ENCODE results near the gene MACROD1.

The MACROD1 gene

GRCh38 chr11:64148226-64148916, 17.5 kb downstream of the MACROD1 start:
- Histone ChIP-seq H3K9me3 (ENCODE audit: control insufficient read depth, low read length) (no peaks in the 10 kb centered on the region), H3K4me3 (ENCODE audit: low read length) (peak overlapping the region; percentile 60)

GRCh38 chr11:64146036-64146955, 19.6 kb downstream of the MACROD1 start:
- H3K9me3 ChIP-seq (ENCODE audit: control insufficient read depth, low read length): no peaks in the 10 kb centered on the region
- peaks cover 6% of the 10 kb centered on the region for H3K4me1 ChIP-seq (ENCODE audit: control insufficient read depth, insufficient read depth, low read length)
- no peaks in the 10 kb centered on the region for H3K27me3 ChIP-seq (replicated peaks; ENCODE audit: control insufficient read depth, insufficient read depth, low read length)
- DNase-seq (ENCODE audit: low read depth): peak; percentile 49
- no peaks in the 10 kb centered on the region for H3K36me3 ChIP-seq (ENCODE audit: control insufficient read depth, insufficient read depth, low read length, severe bottlenecking)
- no peak overlapping the region for H3K9ac ChIP-seq (ENCODE audit: low read length)
- no peak overlapping the region for H3K4me3 ChIP-seq (ENCODE audit: low read length)

More at GRCh38 chr11:64148226-64148916, 17.5 kb downstream of the MACROD1 start:
- DNase-seq (ENCODE audit: low read depth): peak; percentile 90
- H3K9ac ChIP-seq (ENCODE audit: low read length): peak overlapping the region; percentile 49
- no peaks in the 10 kb centered on the region for H3K36me3 ChIP-seq (ENCODE audit: control insufficient read depth, insufficient read depth, low read length, severe bottlenecking)
- H3K4me1 ChIP-seq (ENCODE audit: control insufficient read depth, insufficient read depth, low read length): peaks cover 6% of the 10 kb centered on the region
- H3K27me3 ChIP-seq (replicated peaks; ENCODE audit: control insufficient read depth, insufficient read depth, low read length): no peaks in the 10 kb centered on the region

GRCh38 chr11:64144587-64145472, 21.1 kb downstream of the MACROD1 start:
- DNase-seq (ENCODE audit: low read depth): no peak
- Histone ChIP-seq H3K36me3 (ENCODE audit: control insufficient read depth, insufficient read depth, low read length, severe bottlenecking) (no peaks in the 10 kb centered on the region), H3K27me3 (replicated peaks; ENCODE audit: control insufficient read depth, insufficient read depth, low read length) (no peaks in the 10 kb centered on the region), H3K4me1 (ENCODE audit: control insufficient read depth, insufficient read depth, low read length) (peaks cover 6% of the 10 kb centered on the region), H3K9ac (ENCODE audit: low read length) (no peak overlapping the region), H3K9me3 (ENCODE audit: control insufficient read depth, low read length) (no peaks in the 10 kb centered on the region), H3K4me3 (ENCODE audit: low read length) (no peak overlapping the region)

DNA sequence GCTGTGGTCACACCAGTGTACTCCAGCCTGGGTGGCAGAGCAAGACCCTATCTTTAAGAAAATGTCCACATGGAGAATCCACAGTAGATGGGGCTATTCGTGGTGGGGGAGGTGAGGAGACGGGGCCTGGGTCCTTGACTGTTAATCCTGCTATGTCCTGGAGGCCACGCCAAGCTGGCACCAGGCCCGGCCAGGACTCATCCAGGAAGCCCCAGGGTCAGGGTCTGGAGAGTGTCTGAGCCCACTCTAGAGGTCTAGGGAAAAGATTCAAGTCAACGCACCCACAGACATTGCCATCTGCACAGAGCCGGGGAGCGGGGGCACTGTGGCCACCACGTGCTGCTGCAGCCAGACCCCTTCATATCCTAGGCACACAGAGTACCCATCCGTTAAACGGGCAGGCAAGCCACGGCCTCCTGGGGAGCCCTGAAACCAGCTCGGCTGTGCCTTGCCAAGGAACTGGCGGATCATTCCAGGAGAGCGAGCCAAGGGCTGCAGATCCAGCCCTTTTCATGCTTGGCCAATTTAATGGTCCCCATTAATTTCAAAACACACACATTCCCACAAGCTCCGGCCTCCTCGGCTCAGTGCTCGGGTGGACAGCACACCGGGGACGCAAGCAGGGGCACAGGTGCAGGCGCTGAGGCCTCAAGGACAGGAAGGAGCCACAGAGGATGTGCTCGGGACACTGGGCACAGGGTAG, 24.7 kb downstream of the MACROD1 start:
- Histone ChIP-seq H3K36me3 (ENCODE audit: control insufficient read depth, insufficient read depth, low read length, severe bottlenecking) (no peaks in the 10 kb centered on the region), H3K9ac (ENCODE audit: low read length) (no peak overlapping the region), H3K27me3 (replicated peaks; ENCODE audit: control insufficient read depth, insufficient read depth, low read length) (no peaks in the 10 kb centered on the region), H3K4me3 (ENCODE audit: low read length) (no peak overlapping the region), H3K4me1 (ENCODE audit: control insufficient read depth, insufficient read depth, low read length) (no peaks in the 10 kb centered on the region), H3K9me3 (ENCODE audit: control insufficient read depth, low read length) (no peaks in the 10 kb centered on the region)
- DNase-seq (ENCODE audit: low read depth): no peak

GRCh38 chr11:64140082-64140481, 25.8 kb downstream of the MACROD1 start:
- Histone ChIP-seq H3K36me3 (ENCODE audit: control insufficient read depth, insufficient read depth, low read length, severe bottlenecking) (no peaks in the 10 kb centered on the region), H3K4me1 (ENCODE audit: control insufficient read depth, insufficient read depth, low read length) (no peaks in the 10 kb centered on the region), H3K4me3 (ENCODE audit: low read length) (no peak overlapping the region), H3K9me3 (ENCODE audit: control insufficient read depth, low read length) (no peaks in the 10 kb centered on the region), H3K27me3 (replicated peaks; ENCODE audit: control insufficient read depth, insufficient read depth, low read length) (no peaks in the 10 kb centered on the region), H3K9ac (ENCODE audit: low read length) (no peak overlapping the region)
- DNase-seq (ENCODE audit: low read depth): no peak

DNA sequence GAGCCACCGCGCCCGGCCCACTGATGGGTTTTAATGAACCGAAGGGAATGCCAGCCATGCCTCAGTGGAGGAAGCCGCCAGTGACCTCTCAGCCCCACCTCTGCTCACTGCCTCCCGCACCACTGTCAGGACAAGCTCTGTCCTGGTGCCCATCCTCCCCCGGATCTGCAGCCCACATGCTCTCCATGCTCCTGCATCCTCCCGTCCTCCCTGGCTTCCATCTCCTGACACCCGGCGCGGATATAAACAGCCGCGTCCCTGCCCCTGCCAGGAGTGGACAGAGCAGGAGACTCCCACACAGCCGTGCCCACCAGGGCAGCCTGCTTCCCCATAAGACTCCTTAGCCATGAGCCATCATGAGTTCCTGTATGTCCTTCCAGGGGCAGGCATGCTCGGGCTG, 26.9 kb downstream of the MACROD1 start:
- Histone ChIP-seq H3K27me3 (replicated peaks; ENCODE audit: control insufficient read depth, insufficient read depth, low read length) (peaks cover 3% of the 10 kb centered on the region), H3K4me1 (ENCODE audit: control insufficient read depth, insufficient read depth, low read length) (no peaks in the 10 kb centered on the region), H3K4me3 (ENCODE audit: low read length) (no peak overlapping the region), H3K9ac (ENCODE audit: low read length) (no peak overlapping the region), H3K9me3 (ENCODE audit: control insufficient read depth, low read length) (no peaks in the 10 kb centered on the region), H3K36me3 (ENCODE audit: control insufficient read depth, insufficient read depth, low read length, severe bottlenecking) (no peaks in the 10 kb centered on the region)
- DNase-seq (ENCODE audit: low read depth): no peak

DNA sequence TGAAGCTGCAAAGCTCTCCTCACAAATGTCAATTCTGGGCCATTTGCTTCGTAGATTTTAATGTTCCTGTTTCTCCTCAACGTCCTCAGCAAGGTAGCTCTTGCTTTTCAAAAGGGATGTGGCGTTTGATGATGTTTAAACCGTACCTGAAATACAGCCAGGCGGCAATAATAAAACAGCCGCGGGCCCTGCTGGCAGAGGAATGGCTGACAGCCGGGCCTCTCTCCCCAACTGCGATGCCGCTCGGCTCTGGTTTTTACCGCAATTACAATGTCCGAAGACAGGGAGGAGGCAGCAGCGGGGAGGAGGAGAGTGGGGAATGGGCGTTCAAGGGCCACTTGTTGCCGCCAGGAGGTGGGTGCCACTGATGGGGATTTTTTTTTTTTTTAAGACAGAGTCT, 27.5 kb downstream of the MACROD1 start:
- H3K9ac ChIP-seq (ENCODE audit: low read length): no peak overlapping the region
- no peaks in the 10 kb centered on the region for H3K9me3 ChIP-seq (ENCODE audit: control insufficient read depth, low read length)
- H3K4me3 ChIP-seq (ENCODE audit: low read length): no peak overlapping the region
- H3K36me3 ChIP-seq (ENCODE audit: control insufficient read depth, insufficient read depth, low read length, severe bottlenecking): no peaks in the 10 kb centered on the region
- DNase-seq (ENCODE audit: low read depth): no peak
- peaks cover 7% of the 10 kb centered on the region for H3K27me3 ChIP-seq (replicated peaks; ENCODE audit: control insufficient read depth, insufficient read depth, low read length)
- H3K4me1 ChIP-seq (ENCODE audit: control insufficient read depth, insufficient read depth, low read length): no peaks in the 10 kb centered on the region

DNA sequence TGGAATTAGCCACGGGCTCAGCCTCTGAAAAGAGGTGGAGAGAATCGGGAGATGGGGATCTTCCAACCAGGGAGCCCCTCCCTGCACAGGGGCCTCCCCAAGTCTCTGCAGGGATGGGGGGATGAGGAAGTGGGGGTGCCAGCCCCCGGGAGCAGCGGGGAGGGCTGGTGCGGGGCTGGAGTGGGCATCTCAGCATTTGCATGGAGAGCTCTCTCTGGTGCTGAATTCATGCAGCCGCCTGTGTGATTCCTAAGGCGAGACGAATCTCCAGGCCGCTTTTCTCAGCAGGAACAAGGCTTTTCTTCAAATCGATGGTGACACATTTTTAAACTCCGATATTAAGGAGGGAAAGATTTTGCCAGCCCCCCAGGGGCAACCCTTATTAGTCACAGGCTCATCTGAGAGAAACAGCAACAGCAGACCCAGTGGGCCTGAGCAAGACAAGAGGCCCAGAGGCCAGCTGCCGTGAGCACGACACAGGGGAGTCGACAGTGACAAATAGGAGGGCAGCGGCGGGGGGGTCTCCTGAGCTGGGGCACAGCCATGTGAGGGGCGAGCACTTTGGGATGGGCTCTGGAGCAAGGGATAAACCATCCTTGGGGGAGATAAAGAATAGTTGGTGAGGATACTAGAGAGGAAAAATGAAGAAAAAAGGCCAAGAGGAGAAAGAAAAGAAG, 29.0 kb downstream of the MACROD1 start:
- H3K4me1 ChIP-seq (ENCODE audit: control insufficient read depth, insufficient read depth, low read length): no peaks in the 10 kb centered on the region
- peaks cover 7% of the 10 kb centered on the region for H3K27me3 ChIP-seq (replicated peaks; ENCODE audit: control insufficient read depth, insufficient read depth, low read length)
- no peak for DNase-seq (ENCODE audit: low read depth)

DNA sequence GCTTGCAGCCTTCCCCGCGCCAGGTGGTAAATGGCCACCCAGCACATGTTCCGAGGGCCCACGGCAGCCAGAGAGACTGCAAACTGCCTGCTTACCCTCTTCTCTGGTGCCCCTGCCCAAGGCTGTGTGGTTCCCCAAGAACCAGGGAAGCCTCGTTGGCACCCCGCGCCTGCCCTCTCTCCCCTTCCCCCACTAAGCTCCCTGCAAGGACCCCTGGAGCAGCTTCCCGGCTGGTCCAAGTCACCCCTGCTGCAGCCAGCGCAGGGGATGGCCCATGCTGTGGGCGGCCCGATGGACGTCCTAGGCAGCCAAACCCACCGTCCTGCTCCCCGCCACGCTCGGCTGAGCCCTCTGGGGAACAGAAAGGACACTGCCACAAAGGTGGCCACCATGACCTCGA, 30.2 kb downstream of the MACROD1 start:
- Histone ChIP-seq H3K36me3 (ENCODE audit: control insufficient read depth, insufficient read depth, low read length, severe bottlenecking) (no peaks in the 10 kb centered on the region), H3K4me3 (ENCODE audit: low read length) (no peak overlapping the region), H3K27me3 (replicated peaks; ENCODE audit: control insufficient read depth, insufficient read depth, low read length) (peaks cover 7% of the 10 kb centered on the region), H3K9me3 (ENCODE audit: control insufficient read depth, low read length) (no peaks in the 10 kb centered on the region), H3K4me1 (ENCODE audit: control insufficient read depth, insufficient read depth, low read length) (no peaks in the 10 kb centered on the region), H3K9ac (ENCODE audit: low read length) (no peak overlapping the region)
- no peak for DNase-seq (ENCODE audit: low read depth)

More for the DNA sequence above, 29.0 kb downstream of the MACROD1 start:
- Histone ChIP-seq H3K9me3 (ENCODE audit: control insufficient read depth, low read length) (no peaks in the 10 kb centered on the region), H3K9ac (ENCODE audit: low read length) (no peak overlapping the region), H3K4me3 (ENCODE audit: low read length) (no peak overlapping the region), H3K36me3 (ENCODE audit: control insufficient read depth, insufficient read depth, low read length, severe bottlenecking) (no peaks in the 10 kb centered on the region)

DNA sequence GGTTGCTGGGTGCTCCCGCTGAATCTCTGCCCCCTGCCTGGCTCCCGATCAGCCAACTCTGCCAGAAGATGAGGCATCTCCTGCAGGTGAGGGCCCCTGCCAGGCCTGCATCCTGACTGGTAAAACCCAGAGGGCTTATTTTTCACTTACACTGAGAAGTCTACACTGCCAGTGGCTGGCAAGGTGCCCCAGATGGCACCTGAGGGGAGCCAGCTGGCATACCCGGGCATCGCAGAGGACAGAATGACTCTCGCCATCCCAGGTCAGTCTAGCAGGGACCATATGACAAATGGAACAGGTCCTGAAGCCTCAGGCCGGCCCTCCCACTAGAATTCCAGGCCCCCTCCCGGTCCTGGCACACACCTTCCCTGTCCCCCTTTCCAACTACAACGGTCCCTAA, 30.9 kb downstream of the MACROD1 start:
- no peaks in the 10 kb centered on the region for H3K36me3 ChIP-seq (ENCODE audit: control insufficient read depth, insufficient read depth, low read length, severe bottlenecking)
- no peak for DNase-seq (ENCODE audit: low read depth)
- no peaks in the 10 kb centered on the region for H3K4me1 ChIP-seq (ENCODE audit: control insufficient read depth, insufficient read depth, low read length)
- H3K9ac ChIP-seq (ENCODE audit: low read length): no peak overlapping the region
- H3K9me3 ChIP-seq (ENCODE audit: control insufficient read depth, low read length): no peaks in the 10 kb centered on the region
- H3K27me3 ChIP-seq (replicated peaks; ENCODE audit: control insufficient read depth, insufficient read depth, low read length): peaks cover 7% of the 10 kb centered on the region
- no peak overlapping the region for H3K4me3 ChIP-seq (ENCODE audit: low read length)

Measured in adipocyte (in vitro differentiated cells).